Measurements from ENCODE around the gene PHF1.
A peak's percentile ranks its signal among the peaks of the same experiment; 100 is the strongest.

PHF1 gene

DNA sequence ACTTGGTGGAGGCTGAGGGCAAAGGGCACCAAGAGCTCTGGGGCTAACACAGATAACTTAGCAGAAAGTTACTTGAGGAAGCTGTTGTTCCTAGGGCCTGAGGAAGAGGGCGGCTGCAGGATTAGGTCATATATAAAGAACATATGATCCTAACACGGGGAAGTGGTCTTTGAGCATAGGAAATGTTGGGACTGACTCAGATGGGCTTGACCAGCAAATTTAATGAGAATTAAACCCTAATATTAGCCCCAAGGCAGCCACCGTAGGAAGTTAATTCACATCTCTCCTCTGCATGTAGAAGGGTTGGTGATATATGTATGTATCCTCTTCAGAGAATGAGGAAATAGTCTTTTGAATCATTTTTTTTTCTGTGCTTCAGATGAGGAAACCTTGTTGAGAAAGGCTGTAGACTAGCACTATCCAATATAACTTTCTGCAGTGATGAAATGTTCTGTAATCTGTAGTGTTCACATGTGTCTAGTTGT, 34.3 kb downstream of the PHF1 start:
- no peak for TF ChIP-seq CTCF (IDR thresholded peaks at IDR 0.05)
- DNase-seq (ENCODE audit: low spot score), result no peak
- no peak overlapping the region for H3K27ac ChIP-seq

GRCh38 chr6:33446356-33446755, 35.5 kb downstream of the PHF1 start:
- TF ChIP-seq CTCF (IDR thresholded peaks at IDR 0.05), result no peak
- Histone ChIP-seq H3K27ac (no peak overlapping the region), H3K4me3 (no peak overlapping the region)
- no peak for DNase-seq (ENCODE audit: low spot score)

More for the DNA sequence above, 34.3 kb downstream of the PHF1 start:
- H3K4me3 ChIP-seq, result no peak overlapping the region

DNA sequence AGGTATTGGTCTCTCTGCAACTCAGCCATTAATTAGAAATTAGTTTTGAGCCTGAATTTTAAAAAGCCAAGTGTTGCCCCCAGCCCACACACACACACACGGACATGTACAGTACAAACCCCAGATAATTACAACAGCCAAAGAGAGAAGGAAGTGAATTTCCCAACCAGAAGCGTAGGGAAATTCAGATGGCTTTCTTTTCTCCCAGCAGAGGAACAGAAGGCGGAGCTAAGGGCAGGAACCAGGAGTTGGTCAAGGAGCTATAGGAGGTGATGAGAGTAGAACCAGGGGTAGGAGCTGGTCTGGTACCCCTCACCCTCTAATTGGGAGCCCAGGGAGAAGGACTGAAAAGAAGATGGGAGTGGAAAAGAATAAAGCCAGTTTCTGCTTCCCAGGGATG, 39.6 kb downstream of the PHF1 start:
- no peak for TF ChIP-seq CTCF (IDR thresholded peaks at IDR 0.05)
- Histone ChIP-seq H3K27ac (no peak overlapping the region), H3K4me3 (no peak overlapping the region)
- DNase-seq (ENCODE audit: low spot score), result no peak

DNA sequence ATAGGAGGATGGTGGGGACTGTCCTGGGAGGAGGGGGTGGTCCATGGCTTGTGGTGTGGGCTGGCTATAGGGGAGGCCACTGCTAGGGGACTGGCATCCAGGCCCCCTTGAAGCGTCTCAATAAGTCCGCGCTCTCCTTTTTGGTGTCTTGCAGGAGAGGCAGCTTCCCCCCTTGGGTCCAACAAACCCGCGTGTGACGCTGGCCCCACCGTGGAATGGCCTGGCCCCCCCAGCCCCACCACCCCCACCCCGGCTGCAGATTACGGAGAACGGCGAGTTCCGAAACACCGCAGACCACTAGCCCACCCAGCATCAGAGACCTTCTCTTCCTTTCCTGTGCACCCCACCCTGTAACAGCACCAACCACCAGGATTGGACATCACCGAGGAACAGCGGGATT, 40.8 kb downstream of the PHF1 start:
- Histone ChIP-seq H3K4me3 (no peak overlapping the region), H3K27ac (no peak overlapping the region)
- no peak for DNase-seq (ENCODE audit: low spot score)
- no peak for TF ChIP-seq CTCF (IDR thresholded peaks at IDR 0.05)

DNA sequence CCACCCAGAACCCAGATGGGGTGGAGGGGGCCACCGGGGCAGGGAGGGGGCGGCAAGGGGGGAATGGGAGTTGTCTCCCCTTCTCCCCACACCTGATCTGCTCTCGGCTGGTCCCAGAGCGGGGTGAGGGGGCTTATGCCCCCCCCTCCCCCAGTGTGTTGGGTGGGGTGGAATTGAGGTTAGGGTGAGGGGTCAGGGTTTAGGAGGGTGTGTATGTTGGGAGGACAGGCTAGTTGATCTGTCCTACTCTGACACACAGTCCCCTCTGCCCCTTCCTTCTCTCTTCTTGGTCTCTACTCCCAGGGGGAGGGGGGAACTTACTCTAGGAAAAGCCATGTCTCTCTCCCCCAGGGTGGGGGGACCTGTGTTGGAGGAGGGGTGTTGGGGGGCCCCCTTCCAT, 41.7 kb downstream of the PHF1 start:
- no peak for DNase-seq (ENCODE audit: low spot score)
- Histone ChIP-seq H3K27ac (no peak overlapping the region), H3K4me3 (no peak overlapping the region)
- TF ChIP-seq CTCF (IDR thresholded peaks at IDR 0.05), result no peak

DNA sequence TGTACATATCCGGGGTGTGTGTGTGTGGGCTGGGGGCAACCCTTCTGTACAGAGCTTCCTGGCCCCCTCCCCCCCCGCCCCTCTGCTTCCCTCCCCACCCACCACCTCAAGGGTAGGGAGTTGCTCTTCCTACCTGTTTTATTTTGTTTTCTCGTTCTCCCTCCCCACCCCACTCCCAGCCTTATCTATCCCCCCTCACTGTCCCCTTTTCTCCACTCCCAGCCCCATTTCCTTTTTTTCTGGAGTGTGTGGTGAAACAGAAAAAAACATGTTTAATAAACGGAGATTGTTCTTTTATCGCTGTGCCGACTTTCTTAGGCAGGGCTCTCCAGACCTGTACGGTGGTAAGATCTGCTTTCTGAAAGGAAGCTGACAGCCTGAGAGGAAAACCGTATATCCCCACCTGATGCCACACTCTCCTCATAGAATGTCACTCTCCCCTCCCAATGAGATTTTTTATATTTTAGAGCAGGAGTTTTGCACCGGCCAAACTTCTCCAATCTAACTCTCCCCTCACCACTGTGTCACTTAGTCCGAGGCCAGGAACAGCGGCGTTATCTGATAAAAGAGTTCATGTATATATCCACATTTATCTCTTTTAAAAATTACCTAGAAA, 42.7 kb downstream of the PHF1 start:
- TF ChIP-seq CTCF (IDR thresholded peaks at IDR 0.05), result no peak
- H3K27ac ChIP-seq, result peak overlapping the region in 1 of 2 donors; percentile 46
- no peak for DNase-seq (ENCODE audit: low spot score)
- peak overlapping the region; percentile 89 for H3K4me3 ChIP-seq

Data from coronary artery (tissue), 2 donors.